ENCODE measurements around the gene CLIP4.
"Not testable (repeated sequence)": the region's sequence is repeated elsewhere in the genome, so short reads cannot be mapped to it uniquely, and the experiment has no call there.

The CLIP4 gene

GRCh38 chr2:29080886-29081743, 34.1 kb upstream of the CLIP4 start:
- Histone ChIP-seq H3K36me3 (ENCODE audit: control insufficient read depth, insufficient read depth, low read length) (no peaks in the 10 kb centered on the region), H3K9me3 (ENCODE audit: control insufficient read depth, low read length) (no peaks in the 10 kb centered on the region), H2AFZ (no peak overlapping the region), H3K27ac (no peak overlapping the region), H3K4me1 (no peaks in the 10 kb centered on the region), H3K4me2 (ENCODE audit: low read length) (no peak overlapping the region), H3K27me3 (ENCODE audit: control insufficient read depth, insufficient read depth, low read length) (no peaks in the 10 kb centered on the region), H3K4me3 (ENCODE audit: low read depth, low read length) (no peak overlapping the region), H3K9ac (no peak overlapping the region), H3K79me2 (no peaks in the 10 kb centered on the region)
- TF ChIP-seq, protein P1, sequence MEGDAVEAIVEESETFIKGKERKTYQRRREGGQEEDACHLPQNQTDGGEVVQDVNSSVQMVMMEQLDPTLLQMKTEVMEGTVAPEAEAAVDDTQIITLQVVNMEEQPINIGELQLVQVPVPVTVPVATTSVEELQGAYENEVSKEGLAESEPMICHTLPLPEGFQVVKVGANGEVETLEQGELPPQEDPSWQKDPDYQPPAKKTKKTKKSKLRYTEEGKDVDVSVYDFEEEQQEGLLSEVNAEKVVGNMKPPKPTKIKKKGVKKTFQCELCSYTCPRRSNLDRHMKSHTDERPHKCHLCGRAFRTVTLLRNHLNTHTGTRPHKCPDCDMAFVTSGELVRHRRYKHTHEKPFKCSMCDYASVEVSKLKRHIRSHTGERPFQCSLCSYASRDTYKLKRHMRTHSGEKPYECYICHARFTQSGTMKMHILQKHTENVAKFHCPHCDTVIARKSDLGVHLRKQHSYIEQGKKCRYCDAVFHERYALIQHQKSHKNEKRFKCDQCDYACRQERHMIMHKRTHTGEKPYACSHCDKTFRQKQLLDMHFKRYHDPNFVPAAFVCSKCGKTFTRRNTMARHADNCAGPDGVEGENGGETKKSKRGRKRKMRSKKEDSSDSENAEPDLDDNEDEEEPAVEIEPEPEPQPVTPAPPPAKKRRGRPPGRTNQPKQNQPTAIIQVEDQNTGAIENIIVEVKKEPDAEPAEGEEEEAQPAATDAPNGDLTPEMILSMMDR (IDR thresholded peaks at IDR 0.05) = no peak

- Histone ChIP-seq H3K4me2 (ENCODE audit: low read length) (no peak overlapping the region), H3K79me2 (no peaks in the 10 kb centered on the region), H3K36me3 (ENCODE audit: control insufficient read depth, insufficient read depth, low read length) (no peaks in the 10 kb centered on the region), H3K9ac (no peak overlapping the region), H3K4me1 (no peaks in the 10 kb centered on the region), H3K27ac (no peak overlapping the region), H3K27me3 (ENCODE audit: control insufficient read depth, insufficient read depth, low read length) (no peaks in the 10 kb centered on the region), H2AFZ (no peak overlapping the region), H3K4me3 (ENCODE audit: low read depth, low read length) (no peak overlapping the region), H3K9me3 (ENCODE audit: control insufficient read depth, low read length) (no peaks in the 10 kb centered on the region)
- TF ChIP-seq, protein P1 (IDR thresholded peaks at IDR 0.05) = no peak
Measured at GRCh38 chr2:29082804-29083495, 32.3 kb upstream of the CLIP4 start.

- H3K9ac ChIP-seq = no peak overlapping the region
- H3K4me3 ChIP-seq (ENCODE audit: low read depth, low read length) = no peak overlapping the region
- H3K27ac ChIP-seq = no peak overlapping the region
- H3K9me3 ChIP-seq (ENCODE audit: control insufficient read depth, low read length) = no peaks in the 10 kb centered on the region
- H3K27me3 ChIP-seq (ENCODE audit: control insufficient read depth, insufficient read depth, low read length) = no peaks in the 10 kb centered on the region
- H3K79me2 ChIP-seq = no peaks in the 10 kb centered on the region
- no peaks in the 10 kb centered on the region for H3K36me3 ChIP-seq (ENCODE audit: control insufficient read depth, insufficient read depth, low read length)
- TF ChIP-seq, protein P1 (IDR thresholded peaks at IDR 0.05) = no peak
- no peak overlapping the region for H3K4me2 ChIP-seq (ENCODE audit: low read length)
- no peaks in the 10 kb centered on the region for H3K4me1 ChIP-seq
- H2AFZ ChIP-seq = no peak overlapping the region
Measured at GRCh38 chr2:29084554-29084953, 30.7 kb upstream of the CLIP4 start.

DNA sequence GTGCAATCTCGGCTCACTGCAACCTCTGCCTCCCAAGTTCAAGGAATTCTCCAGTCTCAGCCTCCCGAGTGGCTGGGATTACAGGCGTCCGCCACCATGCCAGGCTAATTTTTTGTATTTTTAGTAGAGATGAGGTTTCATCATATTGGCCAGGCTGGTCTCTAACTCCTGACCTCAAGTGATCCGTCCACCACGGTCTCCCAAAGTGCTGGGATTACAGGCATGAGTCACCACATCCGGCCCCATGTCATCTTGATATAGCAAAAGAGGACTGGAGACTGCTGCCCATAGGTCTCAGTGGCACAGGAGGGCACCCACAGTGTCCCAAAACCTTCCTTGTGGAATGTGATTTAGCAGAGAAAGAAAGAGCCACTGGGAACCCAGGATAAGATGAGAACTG, 24.9 kb upstream of the CLIP4 start:
- H3K4me1 ChIP-seq; H3K4me3 ChIP-seq (ENCODE audit: low read depth, low read length); H3K36me3 ChIP-seq (ENCODE audit: control insufficient read depth, insufficient read depth, low read length); H3K79me2 ChIP-seq; H3K9me3 ChIP-seq (ENCODE audit: control insufficient read depth, low read length); H2AFZ ChIP-seq; H3K9ac ChIP-seq; H3K4me2 ChIP-seq (ENCODE audit: low read length); H3K27ac ChIP-seq; H3K27me3 ChIP-seq (ENCODE audit: control insufficient read depth, insufficient read depth, low read length): not testable (repeated sequence)

DNA sequence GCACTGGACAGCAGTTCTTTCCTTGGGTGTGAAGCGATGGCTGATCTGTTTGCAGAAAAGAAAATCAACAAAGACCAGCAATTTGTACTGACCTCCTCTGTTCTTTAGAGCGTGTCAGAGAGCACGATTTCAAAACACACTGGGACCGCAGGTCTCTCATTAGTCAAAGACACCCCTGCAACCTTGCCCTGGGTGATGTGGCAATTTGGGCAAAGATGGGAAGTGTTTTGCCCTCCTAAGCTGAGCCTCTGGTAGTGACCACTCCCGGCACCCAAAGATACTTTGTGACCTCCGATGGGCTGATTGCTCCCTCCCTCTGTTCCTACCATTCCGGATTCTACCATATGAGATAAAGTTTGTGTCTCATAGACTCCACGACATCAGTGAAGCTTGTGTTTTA, 18.2 kb upstream of the CLIP4 start:
- Histone ChIP-seq H3K27me3 (ENCODE audit: control insufficient read depth, insufficient read depth, low read length) (no peaks in the 10 kb centered on the region), H3K9ac (no peak overlapping the region), H3K36me3 (ENCODE audit: control insufficient read depth, insufficient read depth, low read length) (no peaks in the 10 kb centered on the region), H3K79me2 (no peaks in the 10 kb centered on the region), H3K27ac (no peak overlapping the region), H3K4me3 (ENCODE audit: low read depth, low read length) (no peak overlapping the region), H2AFZ (no peak overlapping the region), H3K4me1 (peaks cover 5% of the 10 kb centered on the region), H3K9me3 (ENCODE audit: control insufficient read depth, low read length) (no peaks in the 10 kb centered on the region), H3K4me2 (ENCODE audit: low read length) (no peak overlapping the region)
- TF ChIP-seq, protein P1 (IDR thresholded peaks at IDR 0.05) = no peak

Measured in parathyroid adenoma (tissue), 2 donors.